GM19035 (cell line): Measurements from ENCODE around the gene POLR2J2.
"Not testable (repeated sequence)": the region's sequence is repeated elsewhere in the genome, so short reads cannot be mapped to it uniquely, and the experiment has no call there.

Source experiments
- ATAC-seq: cut with Tn5 transposase; IDR thresholded peaks from one replicate; pipeline ENCODE4 v1.9.1; 2021; ENCODE audit not compliant: unreplicated experiment

Gene POLR2J2

DNA sequence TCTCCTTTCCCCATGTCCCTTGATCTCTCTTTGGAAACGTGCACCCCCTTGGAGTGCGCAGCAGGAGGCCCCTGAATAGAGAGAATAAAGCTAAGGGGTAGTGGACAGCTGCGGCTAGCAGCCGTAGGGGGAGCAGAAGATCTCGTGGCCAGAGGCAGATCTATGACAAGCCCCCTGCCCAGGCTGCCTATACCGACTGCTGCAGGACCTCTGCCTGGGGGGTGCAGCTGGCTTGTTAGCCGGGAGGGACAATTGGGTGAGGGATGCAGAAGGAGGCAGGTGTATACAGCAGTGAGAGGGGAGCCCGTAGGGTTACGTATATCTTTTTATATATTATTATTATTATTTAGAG is 469 bp upstream of the POLR2J2 start:
- ATAC-seq = peak; percentile 43

- ATAC-seq = not testable (repeated sequence)
These were observed 3.9 kb downstream of the POLR2J2 start for GRCh38 chr7:102667523-102667922.

DNA sequence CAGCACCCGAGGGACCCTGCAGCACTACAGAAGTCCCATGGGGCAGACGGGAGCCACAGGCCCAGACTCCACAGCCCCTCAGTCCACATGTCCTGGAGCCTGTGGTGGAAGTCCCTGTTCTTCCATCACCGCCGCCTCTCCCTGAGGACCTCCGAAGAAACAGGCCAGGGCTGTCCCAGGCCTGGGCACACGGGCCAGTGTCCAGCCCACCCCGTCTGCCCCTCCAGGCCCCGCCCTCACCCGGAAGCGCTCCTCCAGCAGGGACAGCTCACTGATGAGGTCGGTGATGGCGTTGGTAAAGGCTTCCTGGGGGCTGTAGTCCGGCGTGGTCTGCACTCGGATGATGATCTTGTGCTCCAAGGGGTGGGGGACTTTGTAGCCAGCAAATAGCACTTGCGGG is 4.6 kb downstream of the POLR2J2 start:
- not testable (repeated sequence) for ATAC-seq

DNA sequence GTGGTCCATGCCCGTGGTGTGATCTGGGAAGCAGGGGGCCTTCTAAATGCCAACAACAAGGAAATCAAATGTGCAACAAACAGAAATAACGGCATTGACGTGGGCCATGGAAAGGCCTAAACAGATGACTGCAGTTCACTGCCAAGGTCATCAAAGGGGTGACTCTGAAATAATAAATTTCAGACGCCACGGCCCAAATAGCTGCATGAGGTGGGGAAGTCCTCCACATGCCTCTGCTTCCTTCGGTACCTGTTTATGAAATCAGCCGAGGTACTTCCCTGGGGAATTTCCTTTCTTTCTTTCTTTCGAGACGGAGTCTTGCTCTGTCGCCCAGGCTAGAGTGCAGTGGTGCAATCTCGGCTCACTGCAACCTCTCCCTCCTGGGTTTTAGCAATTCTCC is 6.7 kb downstream of the POLR2J2 start:
- not testable (repeated sequence) for ATAC-seq

DNA sequence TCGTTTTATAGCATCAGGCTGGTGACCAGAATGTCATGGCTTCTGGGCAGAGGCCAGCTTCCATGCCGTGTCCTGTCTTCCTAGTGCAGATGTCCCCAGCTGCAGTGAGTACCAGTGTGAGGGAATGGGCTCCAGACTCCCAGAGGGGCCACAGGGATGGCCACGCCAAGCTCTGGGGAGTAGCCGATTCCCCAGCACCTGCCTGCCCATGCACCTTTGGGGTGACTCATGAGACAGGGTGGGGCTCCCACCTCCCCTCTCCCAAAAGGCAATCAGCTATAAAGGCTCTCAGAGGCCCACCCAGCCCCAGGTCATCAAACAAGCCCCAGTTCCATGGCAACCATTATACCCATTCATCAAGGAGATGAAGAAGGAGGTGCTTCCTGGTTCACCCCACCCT is 21.5 kb downstream of the POLR2J2 start, which contains the start of gene SPDYE2B:
Gene SPDYE2B (plus strand): TSS at position 396 of the 400 bp plus-strand sequence. CDS start 2,030 bp downstream, outside the sequence.
- ATAC-seq = not testable (repeated sequence)

DNA sequence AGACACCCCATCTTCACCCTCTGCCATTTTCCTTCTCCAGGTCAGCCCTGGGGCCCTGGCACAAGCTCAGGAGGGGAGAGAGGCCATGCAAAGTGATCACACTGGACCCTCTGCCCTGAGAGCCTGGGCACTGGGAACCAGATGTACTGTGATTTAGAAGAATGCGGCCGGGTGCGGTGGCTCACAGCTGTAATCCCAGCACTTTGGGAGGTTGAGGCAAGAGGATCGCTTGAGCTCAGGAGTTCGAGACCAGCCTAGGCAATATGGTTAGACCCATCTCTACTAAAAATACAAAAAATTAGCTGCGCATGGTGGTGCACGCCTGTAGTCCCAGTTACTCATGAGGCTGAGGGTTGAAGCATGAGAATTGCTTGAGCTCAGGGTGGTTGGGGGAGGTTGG is 23.6 kb downstream of the POLR2J2 start:
- not testable (repeated sequence) for ATAC-seq

- ATAC-seq = not testable (repeated sequence)
These were observed 28.1 kb downstream of the POLR2J2 start for GRCh38 chr7:102643404-102643803.

DNA sequence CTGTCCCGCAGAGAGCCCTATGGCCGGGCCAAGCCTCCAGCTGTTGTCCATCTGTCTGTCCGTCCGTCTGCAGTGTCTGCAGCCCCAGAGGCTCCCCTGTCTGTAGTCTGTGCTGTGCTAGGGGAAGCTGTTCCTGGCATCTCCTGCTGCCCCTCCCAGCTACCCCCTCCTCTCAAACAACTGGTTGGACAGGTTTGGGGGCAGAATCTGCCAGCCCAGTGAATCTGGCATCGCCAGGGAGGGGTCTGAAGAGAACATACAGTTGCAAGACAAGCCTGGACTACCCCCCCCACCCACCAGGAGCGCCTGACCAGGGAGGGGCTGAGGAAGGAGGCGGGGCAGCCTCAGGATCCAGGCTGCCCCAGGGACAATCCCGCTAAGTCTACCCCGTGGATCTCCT is 28.8 kb downstream of the POLR2J2 start, which contains the start of gene UPK3BL1:
Gene UPK3BL1 (minus strand): TSS at position 101 of the 400 bp plus-strand sequence. CDS start 50 bp downstream, at position 51.
- not testable (repeated sequence) for ATAC-seq

DNA sequence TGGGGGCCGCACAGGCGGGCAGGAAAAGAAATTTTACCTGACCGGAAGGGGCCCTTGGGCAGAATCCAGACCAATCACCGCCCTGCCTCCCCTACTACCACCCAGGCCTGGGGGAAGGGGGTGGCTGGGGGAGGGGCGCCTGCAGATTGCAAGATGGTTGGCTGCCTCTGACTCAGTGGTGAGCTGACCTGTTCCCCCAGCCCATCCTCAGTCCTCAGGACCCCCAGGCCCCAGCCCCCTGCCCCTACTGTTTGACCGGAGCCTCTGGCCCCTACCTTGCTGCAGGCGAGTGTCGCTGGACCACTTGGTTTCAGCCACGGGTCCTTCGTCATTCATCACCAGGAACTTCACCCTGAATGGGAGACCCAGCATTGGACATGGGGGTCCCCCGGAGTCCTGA is 32.6 kb downstream of the POLR2J2 start:
- ATAC-seq = peak; percentile 2

GRCh38 chr7:102636956-102637355 is 34.5 kb downstream of the POLR2J2 start:
- ATAC-seq = not testable (repeated sequence)

- not testable (repeated sequence) for ATAC-seq
These were observed 36.1 kb downstream of the POLR2J2 start for GRCh38 chr7:102635354-102635753.

- not testable (repeated sequence) for ATAC-seq
These were observed 37.2 kb downstream of the POLR2J2 start for GRCh38 chr7:102634299-102634698.

DNA sequence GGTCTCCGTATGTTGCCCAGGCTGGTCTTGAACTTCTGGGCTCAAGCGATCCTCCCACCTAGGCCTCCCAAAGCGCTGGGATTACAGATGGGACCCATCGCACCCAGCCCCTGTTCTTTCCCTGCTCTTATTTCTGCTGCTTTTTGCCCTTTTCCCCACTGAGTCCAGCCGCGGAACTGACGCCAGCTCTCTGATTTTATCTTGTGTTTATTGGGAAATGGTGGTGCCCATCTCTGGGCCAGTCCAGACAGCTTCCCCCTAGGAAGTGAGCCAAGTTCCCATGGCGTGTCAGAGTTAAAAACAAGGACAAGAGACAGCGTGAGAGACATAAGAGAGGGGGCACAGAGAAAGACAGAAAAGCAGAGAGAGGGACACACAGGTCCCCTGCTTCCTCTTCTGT is 40.8 kb downstream of the POLR2J2 start:
- ATAC-seq = not testable (repeated sequence)

- ATAC-seq = not testable (repeated sequence)
These were observed 44.1 kb downstream of the POLR2J2 start for GRCh38 chr7:102627271-102627904.

DNA sequence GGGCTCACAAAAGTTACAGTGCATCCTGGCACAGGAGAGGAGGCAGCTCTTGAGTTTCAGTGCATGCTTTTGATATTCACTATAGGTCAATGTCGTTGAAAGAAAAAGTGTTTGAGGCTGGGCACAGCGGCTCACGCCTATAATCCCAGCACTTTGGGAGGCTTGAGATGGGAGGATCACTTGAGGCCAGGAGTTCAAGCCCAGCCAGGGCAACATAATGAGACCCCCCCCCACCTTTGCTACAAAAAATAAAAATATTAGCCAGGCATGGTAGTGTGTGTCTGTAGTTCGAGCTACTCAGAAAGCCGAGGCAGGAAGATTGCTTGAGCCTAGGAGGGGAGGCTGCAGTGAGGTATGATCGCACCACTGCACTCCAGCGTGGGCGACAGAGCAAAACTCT is 53.3 kb downstream of the POLR2J2 start:
- ATAC-seq = not testable (repeated sequence)

DNA sequence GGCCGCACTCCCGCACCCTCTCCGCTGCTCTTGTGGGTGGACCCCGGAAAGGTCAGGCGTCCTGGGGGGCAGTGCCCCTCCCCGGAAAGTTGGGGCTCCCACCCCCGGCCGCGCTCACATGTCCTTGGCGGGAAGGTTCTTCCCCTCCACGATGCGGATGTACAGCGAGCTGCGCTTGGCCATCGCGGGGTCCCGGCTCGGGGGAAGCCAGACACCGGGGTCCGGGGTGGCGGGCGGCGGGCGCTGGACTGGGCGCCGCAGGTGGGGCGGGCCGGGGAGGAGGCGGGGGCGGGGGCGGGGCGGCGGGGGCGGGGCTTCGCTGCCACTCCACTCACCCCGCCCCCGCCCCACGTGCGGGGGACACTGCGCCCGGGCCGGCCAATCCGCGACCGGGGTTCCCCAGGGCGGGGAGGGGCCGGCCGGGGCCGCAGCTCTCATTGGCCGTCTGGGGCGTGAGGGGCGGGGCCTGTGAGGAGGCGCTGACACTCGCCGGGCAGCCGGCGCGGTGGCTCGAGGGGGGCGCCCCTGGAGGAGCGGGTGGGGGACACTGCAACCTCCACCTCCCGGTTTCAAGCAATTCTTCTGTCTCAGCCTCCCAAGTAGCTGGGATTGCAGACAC is 54.8 kb downstream of the POLR2J2 start, which contains the start of gene RASA4:
Gene RASA4 (minus strand): TSS at position 250 of the 619 bp plus-strand sequence. CDS start 67 bp downstream, at position 183.
- ATAC-seq = peak; percentile 73
